ENCODE results near the gene AFMID. TPM values are rescaled to one million over a fixed set of nuclear protein-coding genes. Genes with fewer than 3 reads are reported as not detected.

Gene AFMID
- total and polyA plus RNA-seq, 7 donors = 6.1 to 32.9 (median 11.4) TPM

DNA sequence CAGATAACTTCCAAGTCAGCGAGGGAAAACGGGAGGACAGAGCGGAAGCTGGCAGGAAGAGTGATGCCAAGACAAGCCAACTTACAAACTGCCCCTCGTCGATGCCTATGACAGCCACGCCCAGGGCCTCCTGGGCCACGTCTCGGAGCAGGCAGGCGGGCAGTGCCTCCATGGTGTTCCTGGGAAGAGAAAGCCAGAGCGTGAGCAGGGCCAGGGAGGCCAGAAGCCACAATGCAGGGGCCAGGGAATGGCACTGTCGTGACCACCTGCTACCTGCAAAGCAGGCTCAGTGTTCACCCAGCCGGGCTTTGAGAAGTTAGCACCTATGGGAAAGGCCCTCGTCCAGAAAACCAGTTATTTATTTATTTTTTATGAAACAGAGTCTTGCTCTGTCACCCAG, 4.7 kb upstream of the AFMID start:
- DNase-seq = no peak
- no peaks in the 10 kb centered on the region for H3K9me3 ChIP-seq
- peaks cover 0 to 58% (median 44%) of the 10 kb centered on the region in 4 donors for H3K4me1 ChIP-seq
- 93 to 96% methylated on average over 13 of the region's 13 CpGs for WGBS, 2 donors
- H3K27me3 ChIP-seq = no peaks in the 10 kb centered on the region
- H3K4me3 ChIP-seq = no peak overlapping the region
- peak overlapping the region in 1 of 4 donors; percentile 82 for H3K27ac ChIP-seq
- no peaks in the 10 kb centered on the region for H3K36me3 ChIP-seq
- intact Hi-C loops (cut with DNase I) = no loop called here
- no peak for TF ChIP-seq EP300 (IDR thresholded peaks at IDR 0.05)
- TF ChIP-seq POLR2AphosphoS5 (IDR thresholded peaks at IDR 0.05) = no peak
- TF ChIP-seq, protein P1, sequence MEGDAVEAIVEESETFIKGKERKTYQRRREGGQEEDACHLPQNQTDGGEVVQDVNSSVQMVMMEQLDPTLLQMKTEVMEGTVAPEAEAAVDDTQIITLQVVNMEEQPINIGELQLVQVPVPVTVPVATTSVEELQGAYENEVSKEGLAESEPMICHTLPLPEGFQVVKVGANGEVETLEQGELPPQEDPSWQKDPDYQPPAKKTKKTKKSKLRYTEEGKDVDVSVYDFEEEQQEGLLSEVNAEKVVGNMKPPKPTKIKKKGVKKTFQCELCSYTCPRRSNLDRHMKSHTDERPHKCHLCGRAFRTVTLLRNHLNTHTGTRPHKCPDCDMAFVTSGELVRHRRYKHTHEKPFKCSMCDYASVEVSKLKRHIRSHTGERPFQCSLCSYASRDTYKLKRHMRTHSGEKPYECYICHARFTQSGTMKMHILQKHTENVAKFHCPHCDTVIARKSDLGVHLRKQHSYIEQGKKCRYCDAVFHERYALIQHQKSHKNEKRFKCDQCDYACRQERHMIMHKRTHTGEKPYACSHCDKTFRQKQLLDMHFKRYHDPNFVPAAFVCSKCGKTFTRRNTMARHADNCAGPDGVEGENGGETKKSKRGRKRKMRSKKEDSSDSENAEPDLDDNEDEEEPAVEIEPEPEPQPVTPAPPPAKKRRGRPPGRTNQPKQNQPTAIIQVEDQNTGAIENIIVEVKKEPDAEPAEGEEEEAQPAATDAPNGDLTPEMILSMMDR (IDR thresholded peaks at IDR 0.05) = no peak
- TF ChIP-seq POLR2A (IDR thresholded peaks at IDR 0.05) = no peak

- no peaks in the 10 kb centered on the region for H3K36me3 ChIP-seq
- TF ChIP-seq POLR2AphosphoS5 (IDR thresholded peaks at IDR 0.05) (no peak), EP300 (IDR thresholded peaks at IDR 0.05) (no peak)
- peak overlapping the region in 3 of 4 donors; percentile 18 to 82 (median 46) for H3K27ac ChIP-seq
- H3K4me3 ChIP-seq = no peak overlapping the region
- H3K27me3 ChIP-seq = no peaks in the 10 kb centered on the region
- intact Hi-C loops (cut with DNase I) = no loop called here
- 82 to 87% methylated on average over 12 of the region's 12 CpGs for WGBS, 2 donors
- H3K9me3 ChIP-seq = no peaks in the 10 kb centered on the region
- H3K4me1 ChIP-seq = peaks cover 0 to 60% (median 44%) of the 10 kb centered on the region in 4 donors
- DNase-seq = no peak
These were observed 3.2 kb upstream of the AFMID start for GRCh38 chr17:78183916-78184315.

- Histone ChIP-seq H3K4me3 (no peak overlapping the region), H3K36me3 (no peaks in the 10 kb centered on the region), H3K9me3 (no peaks in the 10 kb centered on the region), H3K27ac (peak overlapping the region in 3 of 4 donors; percentile 18 to 82 (median 46)), H3K4me1 (peaks cover 0 to 58% (median 43%) of the 10 kb centered on the region in 4 donors), H3K27me3 (no peaks in the 10 kb centered on the region)
- WGBS, 2 donors = 76 to 86% methylated on average over 10 of the region's 10 CpGs
- intact Hi-C loops (cut with DNase I) = no loop called here
- peak; percentile 85 for DNase-seq
- TF ChIP-seq, protein P1 (IDR thresholded peaks at IDR 0.05) = no peak
- TF ChIP-seq POLR2AphosphoS5 (IDR thresholded peaks at IDR 0.05) = no peak
- TF ChIP-seq EP300 (IDR thresholded peaks at IDR 0.05) = no peak
- TF ChIP-seq POLR2A (IDR thresholded peaks at IDR 0.05) = no peak
These were observed 2.8 kb upstream of the AFMID start for GRCh38 chr17:78184351-78184750.

- Histone ChIP-seq H3K36me3 (no peaks in the 10 kb centered on the region), H3K4me1 (peaks cover 0 to 53% (median 39%) of the 10 kb centered on the region in 4 donors), H3K4me3 (no peak overlapping the region), H3K9me3 (no peaks in the 10 kb centered on the region), H3K27me3 (no peaks in the 10 kb centered on the region), H3K27ac (peak overlapping the region in 3 of 4 donors; percentile 18 to 82 (median 46))
- DNase-seq = no peak
- no peak for TF ChIP-seq POLR2AphosphoS5 (IDR thresholded peaks at IDR 0.05)
- TF ChIP-seq EP300 (IDR thresholded peaks at IDR 0.05) = no peak
- TF ChIP-seq POLR2A (IDR thresholded peaks at IDR 0.05) = no peak
- TF ChIP-seq, protein P1 (IDR thresholded peaks at IDR 0.05) = no peak
- 88 to 89% methylated on average over 9 of the region's 9 CpGs for WGBS, 2 donors
- intact Hi-C loops (cut with DNase I) = no loop called here
These were observed 2.3 kb upstream of the AFMID start for GRCh38 chr17:78184868-78185267.

DNA sequence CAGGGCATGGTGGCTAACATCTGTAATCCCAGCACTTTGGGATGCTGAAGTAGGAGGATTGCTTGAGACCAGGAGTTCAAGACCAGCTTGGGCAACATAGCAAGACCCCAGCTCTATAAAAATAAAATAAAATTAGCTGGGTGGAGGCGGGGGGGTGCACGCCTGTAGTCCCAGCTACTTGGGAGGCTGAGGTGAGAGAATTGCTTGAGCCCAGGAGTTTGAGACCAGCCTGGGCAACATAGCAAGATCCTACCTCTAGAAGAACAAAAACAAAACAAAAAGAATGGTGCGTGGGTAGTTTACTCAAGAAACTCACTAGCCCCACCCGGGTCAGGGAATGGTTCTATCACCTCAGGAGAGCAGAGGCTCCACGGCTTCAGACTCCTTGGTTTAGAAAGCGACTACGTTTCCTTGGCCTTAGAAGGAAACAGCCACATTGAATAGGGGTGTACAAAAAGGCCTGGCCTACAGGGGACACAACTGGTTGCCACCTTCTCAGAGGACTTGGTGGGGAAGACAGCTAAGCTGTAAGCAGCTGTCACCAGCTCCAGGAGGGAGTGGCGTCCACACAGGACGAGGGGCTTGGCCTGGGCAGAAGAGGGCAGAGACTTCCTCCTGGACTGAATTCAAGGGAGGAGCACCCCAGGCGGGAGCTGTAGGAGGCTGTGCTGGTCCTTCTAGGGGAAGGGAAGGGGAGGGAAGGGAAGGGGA, 1.0 kb upstream of the AFMID start:
- Histone ChIP-seq H3K36me3 (peaks cover 0 to 4% (median 0%) of the 10 kb centered on the region in 4 donors), H3K4me1 (peaks cover 0 to 40% (median 28%) of the 10 kb centered on the region in 4 donors), H3K4me3 (peak overlapping the region in 3 of 4 donors; percentile 42 to 51 (median 50)), H3K27ac (peak overlapping the region in 3 of 4 donors; percentile 58 to 82 (median 65)), H3K9me3 (no peaks in the 10 kb centered on the region), H3K27me3 (no peaks in the 10 kb centered on the region)
- DNase-seq = no peak
- intact Hi-C loops (cut with DNase I) = no loop called here
- TF ChIP-seq POLR2A (IDR thresholded peaks at IDR 0.05) = no peak
- no peak for TF ChIP-seq POLR2AphosphoS5 (IDR thresholded peaks at IDR 0.05)
- no peak for TF ChIP-seq EP300 (IDR thresholded peaks at IDR 0.05)
- TF ChIP-seq, protein P1 (IDR thresholded peaks at IDR 0.05) = no peak
- 27 to 52% methylated on average over 10 of the region's 10 CpGs for WGBS, 2 donors
